Activated naive CD4-positive, alpha-beta T cell treated with anti-CD3 and anti-CD28 coated beads, Interleukin-2, amount 10 ng/mL, durations not matched to agents 7 days and 5 days (primary cell): Measurements from ENCODE around the gene GLYR1.
A peak's percentile ranks its signal among the peaks of the same experiment; 100 is the strongest.

Source experiments
- CTCF ChIA-PET: fragments of 350-600 bp; sonication (Branson Sonifier 250); formaldehyde crosslinking; loops from one replicate; lab custom pipeline; 2021; ENCODE audit warnings: antibody characterized with exemption; lab: Charles Lee
- DNase-seq: peaks from one replicate; pipeline ENCODE4 v3.0.0-alpha.2; 2020
- H3K27ac Mint-ChIP-seq: one replicate; pipeline ENCODE4 v1.8.0; 2021; ENCODE audit warnings: mild to moderate bottlenecking, moderate library complexity, mixed read lengths
- H3K27me3 Mint-ChIP-seq: one replicate; pipeline ENCODE4 v1.8.0; 2021; ENCODE audit warnings: mild to moderate bottlenecking, mixed read lengths
- H3K36me3 Mint-ChIP-seq: one replicate; pipeline ENCODE4 v1.8.0; 2021; ENCODE audit warnings: mixed read lengths
- H3K4me1 Mint-ChIP-seq: one replicate; pipeline ENCODE4 v1.8.0; 2021; ENCODE audit warnings: mixed read lengths
- H3K4me3 Mint-ChIP-seq: one replicate; pipeline ENCODE4 v1.8.0; 2021; ENCODE audit warnings: mild to moderate bottlenecking, moderate library complexity, mixed read lengths
- H3K9me3 Mint-ChIP-seq: one replicate; pipeline ENCODE4 v1.8.0; 2021; ENCODE audit warnings: mixed read lengths

The GLYR1 gene

DNA sequence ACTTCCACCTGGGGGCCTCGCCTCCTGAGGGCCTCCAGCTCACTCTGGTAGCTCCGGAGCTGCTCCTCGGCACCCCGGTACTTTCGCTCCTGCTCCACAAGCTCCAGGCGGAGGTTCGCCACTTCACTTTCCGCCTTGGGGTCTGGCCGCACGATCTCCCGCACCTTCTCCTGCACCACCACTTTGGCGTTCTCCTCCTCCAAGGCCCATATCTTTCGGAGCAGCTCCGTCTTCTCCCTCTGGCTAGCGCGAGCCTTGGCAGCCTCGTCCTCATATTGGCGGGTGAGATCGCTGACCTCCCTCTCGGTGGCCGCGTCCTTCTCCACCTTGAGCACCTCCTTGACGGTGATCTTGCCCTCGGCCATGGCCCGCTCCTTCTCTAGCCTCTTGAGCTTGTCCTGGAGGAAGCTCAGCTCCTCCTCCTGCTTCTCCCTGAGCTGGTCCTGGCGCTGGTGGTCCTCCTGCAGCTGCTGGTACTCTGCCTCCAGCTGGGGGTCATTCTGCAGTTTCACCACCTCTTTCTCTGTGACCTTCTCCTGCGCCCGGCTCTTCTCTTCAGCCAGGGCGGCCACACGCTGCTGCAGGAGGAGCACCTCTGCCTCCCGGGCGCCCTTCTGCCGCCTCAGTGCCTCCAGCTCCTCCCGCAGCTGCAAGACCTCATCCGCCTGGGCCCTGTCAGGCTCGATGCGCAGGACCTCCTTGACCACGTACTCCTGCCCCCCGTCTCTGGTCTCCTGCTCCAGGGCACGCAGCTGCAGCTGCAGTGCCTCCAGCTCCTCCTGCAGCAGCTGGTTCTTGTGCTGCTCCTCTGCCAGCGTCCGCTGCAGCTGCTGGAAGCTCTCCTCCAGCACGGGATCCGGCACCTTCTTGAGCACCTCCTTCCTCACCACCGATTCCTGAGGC lies 38.1 kb upstream of the GLYR1 start:
- Mint-ChIP-seq H3K4me3 (no peak overlapping the region), H3K36me3 (peaks cover 37% of the 10 kb centered on the region), H3K27ac (no peak overlapping the region), H3K4me1 (no peaks in the 10 kb centered on the region), H3K9me3 (no peaks in the 10 kb centered on the region), H3K27me3 (no peaks in the 10 kb centered on the region)
- CTCF ChIA-PET = no interaction called here
- no peak for DNase-seq

DNA sequence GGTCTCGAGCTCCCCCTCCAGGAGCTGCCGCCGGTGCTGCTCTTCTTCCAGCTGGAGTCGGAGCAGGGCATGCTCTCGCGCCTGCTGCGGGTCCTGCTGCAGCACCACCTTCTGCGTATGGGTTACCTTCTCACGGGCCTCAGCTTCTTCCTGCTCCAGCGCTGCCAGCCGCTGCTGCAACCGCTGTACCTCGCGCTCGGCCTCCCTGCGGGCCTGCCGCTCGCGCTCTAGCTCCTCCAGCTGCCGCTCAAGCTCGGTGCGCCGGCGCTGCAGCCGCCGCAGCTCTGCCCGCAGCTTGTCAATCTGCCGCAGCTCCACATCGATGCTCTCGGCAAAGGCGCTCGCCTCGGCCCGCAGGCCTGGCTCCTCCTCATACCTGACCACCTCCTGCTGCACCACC lies 37.1 kb upstream of the GLYR1 start:
- Mint-ChIP-seq H3K9me3 (no peaks in the 10 kb centered on the region), H3K36me3 (peaks cover 39% of the 10 kb centered on the region), H3K27me3 (no peaks in the 10 kb centered on the region), H3K27ac (peak overlapping the region; percentile 42), H3K4me3 (no peak overlapping the region), H3K4me1 (no peaks in the 10 kb centered on the region)
- CTCF ChIA-PET = interaction anchor here (0.6 kb wide), 1 partner anchor 178 kb away, joined by 3 read pairs; no protein-coding TSS in a partner anchor
- DNase-seq = no peak

DNA sequence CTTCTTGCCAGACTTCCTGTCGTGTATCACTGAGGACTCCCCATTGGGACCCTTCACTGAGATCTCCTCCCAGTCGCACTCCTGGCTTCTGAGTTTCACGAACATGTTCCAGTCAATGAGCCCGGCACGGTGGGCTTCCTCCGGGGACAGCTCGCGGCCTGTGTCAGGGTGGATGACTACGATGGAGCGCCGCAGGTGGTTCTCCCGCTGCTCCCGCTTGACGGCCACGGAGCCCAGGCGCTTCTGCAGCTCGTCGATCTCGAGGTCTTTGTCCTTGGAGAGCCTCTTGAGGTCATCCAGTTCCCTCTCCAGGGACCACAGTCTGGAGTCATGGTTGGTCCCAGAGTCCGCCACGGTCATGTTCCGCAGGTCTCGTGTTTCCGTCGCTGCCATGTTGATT lies 36.4 kb upstream of the GLYR1 start:
- no peak overlapping the region for H3K4me3 Mint-ChIP-seq
- no peaks in the 10 kb centered on the region for H3K4me1 Mint-ChIP-seq
- CTCF ChIA-PET = no interaction called here
- no peaks in the 10 kb centered on the region for H3K9me3 Mint-ChIP-seq
- no peak for DNase-seq
- no peaks in the 10 kb centered on the region for H3K27me3 Mint-ChIP-seq
- H3K27ac Mint-ChIP-seq = no peak overlapping the region
- H3K36me3 Mint-ChIP-seq = peaks cover 42% of the 10 kb centered on the region

DNA sequence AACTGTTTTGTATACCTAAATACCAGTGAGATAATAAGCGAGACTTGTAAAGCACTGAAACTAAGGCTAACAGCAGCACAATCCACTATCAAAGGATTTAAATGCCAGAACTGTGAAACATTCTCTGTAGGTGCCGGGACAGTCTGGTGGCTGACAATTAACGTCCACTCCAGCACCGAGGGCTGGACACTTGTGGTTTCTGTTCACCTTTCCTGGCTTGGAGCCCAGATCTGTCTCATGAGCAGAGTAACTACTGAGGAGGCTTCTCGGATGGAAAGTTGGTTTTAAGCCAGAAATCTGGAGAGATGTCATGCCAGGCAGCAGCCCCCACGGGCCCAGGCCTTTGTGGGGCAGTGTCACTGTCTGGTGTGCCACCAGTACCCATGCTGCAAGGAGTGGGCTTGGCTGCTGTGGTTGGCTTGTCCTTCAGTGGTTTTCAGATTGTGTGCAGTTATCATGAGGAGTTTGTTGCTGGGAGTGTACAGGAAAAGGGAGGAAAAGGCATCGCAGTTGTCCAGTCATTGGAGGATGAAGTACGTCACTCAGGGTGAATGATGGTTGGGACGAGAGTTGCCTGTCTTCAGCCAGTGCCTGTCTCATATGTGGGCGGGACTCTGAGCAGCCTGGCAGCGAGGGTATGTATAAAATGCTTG lies 35.7 kb upstream of the GLYR1 start:
- Mint-ChIP-seq H3K36me3 (peaks cover 42% of the 10 kb centered on the region), H3K27me3 (no peaks in the 10 kb centered on the region), H3K4me1 (no peaks in the 10 kb centered on the region), H3K27ac (no peak overlapping the region), H3K9me3 (no peaks in the 10 kb centered on the region), H3K4me3 (no peak overlapping the region)
- no peak for DNase-seq
- CTCF ChIA-PET = no interaction called here

DNA sequence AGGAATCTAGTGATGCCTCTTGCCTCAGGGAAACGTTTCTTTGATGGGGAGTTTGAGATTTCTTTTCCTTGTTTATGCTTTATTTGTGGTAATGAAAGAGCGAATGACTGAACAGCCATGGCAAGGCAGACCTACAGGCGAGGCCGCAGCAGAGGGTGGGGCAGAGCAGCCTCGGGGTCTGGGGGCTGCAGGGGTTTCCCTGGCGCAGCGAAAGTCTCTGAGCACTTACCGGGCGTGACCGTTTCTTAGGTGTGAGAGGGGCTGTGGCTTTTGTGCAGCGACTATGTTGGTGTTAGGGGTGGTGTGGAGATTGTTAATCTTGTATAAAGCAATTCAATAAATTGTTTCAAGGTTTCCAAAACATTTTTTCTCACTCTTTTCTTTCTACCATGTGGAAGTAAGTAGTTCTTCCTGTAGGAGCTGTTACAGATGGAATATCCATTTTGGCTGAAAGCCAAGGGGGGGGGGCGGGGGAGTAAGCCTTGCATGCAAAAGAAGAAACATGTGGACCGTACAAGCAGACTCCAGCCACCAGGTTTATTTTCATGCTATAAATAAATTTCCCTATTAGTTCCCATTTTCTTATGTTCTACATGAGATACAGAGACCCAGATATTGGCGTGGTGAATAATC lies 35.0 kb upstream of the GLYR1 start:
- Mint-ChIP-seq H3K36me3 (peaks cover 47% of the 10 kb centered on the region), H3K4me1 (no peaks in the 10 kb centered on the region), H3K27me3 (no peaks in the 10 kb centered on the region), H3K27ac (peak overlapping the region; percentile 64), H3K9me3 (no peaks in the 10 kb centered on the region), H3K4me3 (no peak overlapping the region)
- CTCF ChIA-PET = interaction anchor here (1.6 kb wide), 1 partner anchor 74 kb away, joined by 3 read pairs; no protein-coding TSS in a partner anchor
- no peak for DNase-seq

DNA sequence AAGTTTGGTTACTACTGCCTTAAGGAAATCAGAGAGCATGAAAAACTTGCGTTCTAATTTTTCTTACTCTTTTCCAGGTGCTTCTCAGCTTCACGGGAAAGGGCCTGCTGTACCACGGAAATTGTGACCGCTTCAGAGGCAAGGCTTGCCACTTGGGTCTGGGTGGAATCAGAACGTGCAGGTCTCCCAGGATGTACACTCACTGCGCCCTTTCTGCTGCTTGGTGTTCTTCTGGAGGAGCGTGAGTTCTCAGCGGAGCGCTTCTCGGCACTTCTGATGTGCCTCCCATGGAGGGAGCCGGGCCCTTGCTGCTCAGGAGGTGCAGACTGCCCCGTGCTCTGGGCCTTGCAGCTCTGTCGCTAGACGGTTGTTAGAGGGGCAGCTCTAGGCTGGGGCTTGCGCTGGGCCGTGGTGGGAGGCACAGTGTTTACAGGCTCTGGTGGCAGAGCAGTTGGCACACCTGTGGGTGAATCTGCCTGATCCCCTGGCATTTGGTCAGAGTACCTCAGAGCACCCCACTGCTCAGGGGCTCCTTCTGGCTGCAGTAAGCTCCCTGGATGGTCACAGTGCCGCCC lies 33.0 kb upstream of the GLYR1 start:
- H3K36me3 Mint-ChIP-seq = peaks cover 48% of the 10 kb centered on the region
- no peaks in the 10 kb centered on the region for H3K9me3 Mint-ChIP-seq
- DNase-seq = no peak
- no peak overlapping the region for H3K27ac Mint-ChIP-seq
- CTCF ChIA-PET = no interaction called here
- H3K27me3 Mint-ChIP-seq = no peaks in the 10 kb centered on the region
- no peak overlapping the region for H3K4me3 Mint-ChIP-seq
- no peaks in the 10 kb centered on the region for H3K4me1 Mint-ChIP-seq

DNA sequence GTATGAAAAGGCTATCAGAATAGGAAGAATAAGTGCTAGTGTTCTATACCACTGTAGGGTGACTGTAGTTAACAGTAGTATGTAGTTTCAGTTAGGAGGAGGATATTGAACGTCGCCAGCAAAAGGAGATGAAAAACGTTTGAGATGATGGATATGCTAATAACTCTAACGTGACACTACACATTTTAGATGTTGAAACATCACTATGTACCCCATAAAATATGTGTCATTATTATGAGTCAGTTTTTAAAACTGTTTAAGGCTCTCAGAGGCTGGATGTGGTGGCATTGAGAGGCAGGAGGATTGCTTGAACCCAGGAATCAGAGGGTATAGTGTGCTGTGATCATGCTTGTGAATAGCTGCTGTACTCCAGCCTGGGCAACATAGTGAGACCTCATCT lies 32.0 kb upstream of the GLYR1 start:
- Mint-ChIP-seq H3K9me3 (no peaks in the 10 kb centered on the region), H3K4me1 (no peaks in the 10 kb centered on the region), H3K27ac (no peak overlapping the region), H3K36me3 (peaks cover 43% of the 10 kb centered on the region), H3K27me3 (no peaks in the 10 kb centered on the region), H3K4me3 (no peak overlapping the region)
- CTCF ChIA-PET = no interaction called here
- no peak for DNase-seq

DNA sequence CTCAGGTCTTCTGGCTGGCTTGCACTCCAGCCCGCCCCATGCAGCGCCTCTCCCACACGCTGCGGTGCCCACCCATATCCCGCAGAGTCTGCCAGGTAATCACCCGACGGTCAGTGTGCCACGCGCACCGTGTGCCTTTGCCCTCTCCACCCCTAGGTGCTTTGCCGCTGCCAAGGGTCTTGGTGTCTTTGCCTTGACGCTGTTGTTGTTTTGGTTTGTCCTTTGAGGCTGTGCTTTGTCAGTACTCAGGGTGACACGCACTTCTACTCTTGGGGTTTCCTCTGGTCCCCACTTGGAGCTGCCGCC lies 30.2 kb upstream of the GLYR1 start:
- peak overlapping the region; percentile 7 for H3K27ac Mint-ChIP-seq

DNA sequence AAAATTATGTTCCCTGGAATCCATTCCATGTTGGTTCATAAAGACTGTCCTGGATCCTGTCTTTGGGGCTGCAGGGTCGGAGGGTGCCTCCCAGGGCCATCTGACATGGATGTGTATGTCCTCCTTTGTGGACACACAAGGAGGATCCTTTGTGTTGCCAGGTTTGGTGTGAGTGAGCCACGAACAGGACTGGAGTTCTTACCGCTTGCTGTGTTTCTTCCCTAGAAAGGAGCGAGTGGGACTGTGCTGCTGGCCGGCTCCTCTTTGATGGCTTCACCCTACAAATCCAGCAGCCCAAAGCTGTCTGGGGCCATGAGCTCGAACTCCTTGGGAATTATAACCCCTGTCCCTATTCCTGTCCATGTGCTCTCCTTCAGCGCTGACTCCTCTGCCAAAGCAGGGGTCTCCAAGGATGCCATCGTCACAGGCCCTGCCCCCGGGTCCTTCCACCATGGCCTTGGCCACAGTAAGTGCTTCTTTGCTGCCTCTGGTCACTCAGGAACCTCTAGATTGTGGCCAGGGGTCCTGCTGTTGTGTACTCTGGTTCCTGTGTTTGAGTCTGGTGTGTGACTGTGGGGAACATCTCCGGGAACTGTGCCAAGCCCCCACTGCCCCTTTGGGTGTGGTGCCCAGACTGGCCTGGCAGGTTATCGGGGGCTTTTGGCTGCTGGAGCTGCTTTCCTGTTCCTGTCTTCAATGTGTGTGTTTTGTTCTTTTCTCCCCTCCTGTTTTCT lies 29.7 kb upstream of the GLYR1 start:
- no peak overlapping the region for H3K4me3 Mint-ChIP-seq
- no peaks in the 10 kb centered on the region for H3K9me3 Mint-ChIP-seq
- no peaks in the 10 kb centered on the region for H3K27me3 Mint-ChIP-seq
- H3K4me1 Mint-ChIP-seq = peaks cover 3% of the 10 kb centered on the region
- no peak overlapping the region for H3K27ac Mint-ChIP-seq
- CTCF ChIA-PET = no interaction called here
- DNase-seq = peak; percentile 5
- peaks cover 40% of the 10 kb centered on the region for H3K36me3 Mint-ChIP-seq

More for the DNA sequence above, 30.2 kb upstream of the GLYR1 start:
- no peaks in the 10 kb centered on the region for H3K9me3 Mint-ChIP-seq
- H3K36me3 Mint-ChIP-seq = peaks cover 41% of the 10 kb centered on the region
- CTCF ChIA-PET = no interaction called here
- H3K27me3 Mint-ChIP-seq = no peaks in the 10 kb centered on the region
- no peak for DNase-seq
- H3K4me3 Mint-ChIP-seq = no peak overlapping the region
- H3K4me1 Mint-ChIP-seq = no peaks in the 10 kb centered on the region

DNA sequence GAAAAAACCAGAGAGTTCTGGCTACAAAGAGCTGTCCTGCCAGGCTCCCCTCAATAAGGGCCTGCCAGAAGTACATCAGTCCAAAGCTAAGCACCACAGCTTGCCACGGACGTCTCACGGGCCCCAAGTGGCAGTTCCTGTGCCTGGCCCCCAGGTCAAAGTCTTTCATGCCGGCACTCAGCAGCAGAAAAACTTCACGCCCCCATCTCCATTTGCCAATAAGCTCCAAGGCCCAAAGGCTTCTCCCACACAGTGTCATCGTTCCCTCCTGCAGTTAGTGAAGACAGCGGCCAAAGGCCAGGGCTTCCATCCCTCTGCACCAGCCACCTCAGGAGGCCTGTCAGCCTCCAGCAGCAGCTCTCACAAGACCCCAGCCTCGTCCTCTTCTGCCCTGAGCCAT lies 27.6 kb upstream of the GLYR1 start:
- H3K9me3 Mint-ChIP-seq = no peaks in the 10 kb centered on the region
- CTCF ChIA-PET = no interaction called here
- H3K27ac Mint-ChIP-seq = peak overlapping the region; percentile 68
- peaks cover 13% of the 10 kb centered on the region for H3K4me1 Mint-ChIP-seq
- H3K4me3 Mint-ChIP-seq = no peak overlapping the region
- H3K27me3 Mint-ChIP-seq = no peaks in the 10 kb centered on the region
- peaks cover 52% of the 10 kb centered on the region for H3K36me3 Mint-ChIP-seq
- no peak for DNase-seq

DNA sequence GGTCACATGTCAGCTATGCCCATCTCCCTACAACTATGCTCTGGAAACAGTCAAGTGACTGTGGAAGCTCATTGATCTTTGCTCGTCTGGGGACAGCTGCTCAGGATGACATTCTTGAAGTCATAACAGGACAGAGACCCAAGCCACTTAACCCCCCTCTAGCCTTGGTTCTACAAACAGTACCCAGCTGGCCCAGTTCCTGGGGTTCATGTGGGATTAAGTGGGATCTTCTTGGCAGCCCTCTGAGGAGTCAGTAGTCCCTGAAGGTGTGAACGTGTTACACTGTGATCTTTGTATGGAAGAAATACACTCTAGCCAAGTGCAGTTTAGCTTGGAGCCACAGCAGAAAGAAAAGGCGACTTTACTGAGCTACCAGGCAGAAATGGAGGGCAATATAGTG lies 26.0 kb upstream of the GLYR1 start:
- Mint-ChIP-seq H3K27me3 (no peaks in the 10 kb centered on the region), H3K36me3 (peaks cover 55% of the 10 kb centered on the region), H3K4me3 (no peak overlapping the region), H3K9me3 (no peaks in the 10 kb centered on the region), H3K27ac (no peak overlapping the region), H3K4me1 (peaks cover 13% of the 10 kb centered on the region)
- no peak for DNase-seq
- CTCF ChIA-PET = no interaction called here

DNA sequence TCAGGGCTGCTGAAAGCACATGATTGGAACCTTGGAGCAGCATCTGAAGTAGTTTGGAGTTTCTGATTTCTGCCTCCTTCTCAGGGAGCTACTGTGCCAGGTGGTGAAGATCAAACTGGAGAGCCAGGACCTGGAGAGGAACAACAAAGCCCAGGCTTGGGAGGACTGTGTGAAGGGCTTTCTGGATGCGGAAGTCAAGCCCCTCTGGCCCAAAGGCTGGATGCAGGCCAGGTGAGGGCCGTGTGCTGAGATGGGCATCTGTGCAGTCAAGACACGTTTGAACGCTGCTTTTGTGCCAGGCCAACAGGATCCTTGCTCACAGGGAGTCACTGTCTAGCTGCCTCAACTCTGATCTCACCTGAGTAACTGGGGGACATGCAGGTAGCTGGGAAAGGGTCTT lies 24.0 kb upstream of the GLYR1 start:
- Mint-ChIP-seq H3K4me3 (no peak overlapping the region), H3K9me3 (no peaks in the 10 kb centered on the region), H3K27me3 (no peaks in the 10 kb centered on the region), H3K27ac (no peak overlapping the region), H3K4me1 (peaks cover 13% of the 10 kb centered on the region), H3K36me3 (peaks cover 52% of the 10 kb centered on the region)
- CTCF ChIA-PET = no interaction called here
- no peak for DNase-seq

DNA sequence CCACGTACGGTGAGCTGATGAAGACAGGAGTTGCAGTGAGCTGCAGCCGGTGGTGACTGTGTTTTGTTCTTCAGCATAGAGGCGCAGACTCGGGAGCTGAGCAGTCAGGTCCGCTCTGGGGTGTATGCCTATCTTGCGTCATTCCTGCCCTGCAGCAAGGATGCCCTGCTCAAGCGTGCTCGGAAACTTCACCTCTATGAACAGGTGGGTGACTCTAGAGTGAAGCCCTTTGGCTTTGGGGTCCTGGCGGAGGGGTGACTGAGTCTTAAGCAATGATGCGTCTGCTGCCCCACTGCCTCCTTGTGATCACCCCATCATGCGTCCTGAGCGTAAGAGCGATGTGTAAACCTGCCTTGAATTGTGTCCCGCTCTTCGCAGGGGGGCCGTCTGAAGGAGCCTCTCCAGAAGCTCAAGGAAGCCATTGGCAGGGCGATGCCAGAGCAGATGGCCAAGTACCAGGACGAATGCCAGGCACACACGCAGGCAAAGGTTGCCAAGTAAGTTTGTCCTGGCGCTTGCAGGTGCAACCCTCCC lies 23.1 kb upstream of the GLYR1 start:
- CTCF ChIA-PET = no interaction called here
- no peak for DNase-seq
- H3K27ac Mint-ChIP-seq = no peak overlapping the region
- H3K4me3 Mint-ChIP-seq = no peak overlapping the region
- no peaks in the 10 kb centered on the region for H3K9me3 Mint-ChIP-seq
- peaks cover 47% of the 10 kb centered on the region for H3K36me3 Mint-ChIP-seq
- peaks cover 13% of the 10 kb centered on the region for H3K4me1 Mint-ChIP-seq
- no peaks in the 10 kb centered on the region for H3K27me3 Mint-ChIP-seq
